ENCODE measurements around the gene MAML2. TPM values are rescaled to one million over a fixed set of nuclear protein-coding genes. Genes with fewer than 3 reads are reported as not detected.
"Not testable (repeated sequence)": the region's sequence is repeated elsewhere in the genome, so short reads cannot be mapped to it uniquely, and the experiment has no call there.

MAML2 gene
- total and polyA plus RNA-seq, 2 of the 8 experiments (the other 6 are each of a cell fraction or from before 2014, with no cell fraction given), result 3.8 to 6.6 TPM

DNA sequence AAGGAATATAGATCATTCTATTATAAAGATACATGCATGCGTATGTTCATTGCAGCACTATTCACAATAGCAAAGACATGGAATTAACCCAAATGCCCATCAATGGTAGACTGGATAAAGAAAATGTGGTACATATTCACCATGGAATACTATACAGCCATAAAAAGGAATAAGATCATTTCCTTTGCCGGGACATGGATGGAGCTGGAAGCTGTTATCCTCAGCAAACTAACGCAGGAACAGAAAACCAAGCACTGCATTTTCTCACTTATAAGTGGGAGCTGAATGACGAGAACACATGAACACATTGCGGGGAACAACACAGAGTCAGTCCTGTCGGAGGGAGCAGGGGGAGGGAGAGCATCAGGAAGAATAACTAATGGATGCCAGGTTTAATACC, 57.0 kb downstream of the MAML2 start:
- H3K79me1 ChIP-seq (ENCODE audit: low read depth, low read length); DNase-seq (ENCODE audit: low read depth in 1 of 2, low spot score in 2 of 2); H2BK120ac ChIP-seq (replicated peaks; ENCODE audit: low read depth, low read length); H3K36me3 ChIP-seq (ENCODE audit: control insufficient read depth in 2 of 4, insufficient read depth in 4 of 4, low read length in 3 of 4); H3K23me2 ChIP-seq (ENCODE audit: low read depth, low read length); H3K14ac ChIP-seq (ENCODE audit: insufficient read length); H3K4me3 ChIP-seq (ENCODE audit: extremely low read depth in 1 of 4, insufficient read depth in 2 of 4, low read depth in 3 of 4, low read length in 4 of 4); H3K23ac ChIP-seq (ENCODE audit: insufficient read length); H2BK12ac ChIP-seq (ENCODE audit: low read depth, low read length); H2BK15ac ChIP-seq (ENCODE audit: low read length); H3K18ac ChIP-seq (ENCODE audit: extremely low read depth, low read length); H4K5ac ChIP-seq (ENCODE audit: insufficient read length, low read depth, low read length); H4K91ac ChIP-seq (replicated peaks; ENCODE audit: insufficient read length, low read length); H3K27ac ChIP-seq (ENCODE audit: low read depth, low read length); H4K8ac ChIP-seq (ENCODE audit: extremely low read depth, insufficient read depth, low read length); H3K9me3 ChIP-seq (ENCODE audit: insufficient read depth in 2 of 2, low read depth in 1 of 2, low read length in 1 of 2); H3K4me2 ChIP-seq (ENCODE audit: insufficient read depth in 1 of 2, low read depth in 2 of 2, low read length in 2 of 2); H3K4me1 ChIP-seq (replicated peaks in 1 of 4; ENCODE audit: control insufficient read depth in 3 of 4, insufficient read depth in 4 of 4, low read length in 3 of 4); H4K20me1 ChIP-seq (replicated peaks in 1 of 2; ENCODE audit: control insufficient read depth in 1 of 2, insufficient read depth in 2 of 2, low read length in 2 of 2); H3K56ac ChIP-seq (replicated peaks; ENCODE audit: insufficient read length, low read depth, low read length); H3K4ac ChIP-seq (replicated peaks; ENCODE audit: insufficient read length, low read depth, low read length); H3K27me3 ChIP-seq (replicated peaks in 1 of 4; ENCODE audit: control insufficient read depth in 3 of 4, extremely low read depth in 1 of 4, insufficient read depth in 3 of 4, low read length in 3 of 4); H2BK5ac ChIP-seq (ENCODE audit: low read depth, low read length); H2AK5ac ChIP-seq (ENCODE audit: low read depth, low read length); H3K79me2 ChIP-seq (ENCODE audit: control insufficient read depth in 1 of 2, insufficient read depth in 2 of 2, low read length in 2 of 2); H2AFZ ChIP-seq (ENCODE audit: low read length); FAIRE-seq; H2BK20ac ChIP-seq (ENCODE audit: low read length); H3K9ac ChIP-seq (replicated peaks in 1 of 4; ENCODE audit: extremely low read depth in 1 of 4, low read depth in 3 of 4, low read length in 3 of 4): not testable (repeated sequence)
- POLR2A ChIA-PET (ENCODE audit: partially characterized antibody), result interaction anchor here (1.7 kb wide), 1 partner anchor 11 kb away, joined by 3 read pairs; no protein-coding TSS in a partner anchor
- CTCF ChIA-PET (ENCODE audit: partially characterized antibody), result interaction anchor here (0.7 to 2.0 kb wide), 4 partner anchors 14 to 452 kb away, joined by 3 to 6 read pairs (median 4); partner anchors contain the start of gene MAML2
- WGBS, 2 experiments (ENCODE audit: extremely low coverage in 1 of 2, insufficient coverage in 1 of 2, insufficient read length in 1 of 2, insufficient replicate concordance in 2 of 2, low coverage in 1 of 2, low lambda C conversion rate in 2 of 2, missing lambda C conversion rate in 1 of 2), result 98% methylated on average over 6 of the region's 6 CpGs; no CpG with 5 or more reads in 1 of the 2 experiments
